ENCODE data around the gene HACL1. TPM values are rescaled to one million over a fixed set of nuclear protein-coding genes. Genes with fewer than 3 reads are reported as not detected.

The HACL1 gene
- polyA plus RNA-seq, 2 donors = 3.8 to 8.3 TPM

DNA sequence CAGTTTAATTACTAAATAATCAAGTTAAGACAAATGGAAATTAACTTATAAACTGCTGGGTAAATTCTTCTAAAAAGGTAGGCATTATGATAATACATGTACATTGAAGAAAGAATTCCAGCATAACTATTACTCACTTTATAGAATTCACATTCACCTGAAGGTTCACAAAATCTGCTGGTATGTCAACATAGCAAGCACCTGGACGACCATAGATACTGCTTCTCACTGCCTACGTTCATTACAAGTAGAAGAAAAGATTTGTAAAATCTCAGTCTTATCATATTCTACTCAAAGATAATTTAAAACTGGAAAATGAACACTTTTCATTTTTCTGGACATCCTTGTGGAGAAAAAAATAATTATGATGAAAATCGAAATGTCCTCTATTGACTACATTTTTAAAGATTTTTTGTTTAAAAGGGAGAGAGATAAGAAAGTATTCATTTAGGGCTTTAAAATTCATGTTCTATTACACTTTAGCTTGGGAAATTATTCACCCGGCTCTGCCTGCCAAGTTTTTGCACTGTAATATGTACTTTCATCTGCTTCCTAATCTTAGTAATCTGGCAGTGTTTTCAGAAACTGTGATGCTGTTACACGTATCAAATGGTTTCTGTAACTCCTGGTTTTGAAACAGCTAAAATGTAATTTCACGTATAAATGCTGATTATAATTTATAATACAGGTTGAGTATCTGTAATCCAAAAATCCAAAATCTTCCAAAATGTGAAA is 16.1 kb downstream of the HACL1 start:
- Histone ChIP-seq H3K4me3 (ENCODE audit: low read depth in 1 of 2, low read length in 2 of 2) (no peak overlapping the region), H3K27ac (ENCODE audit: low read depth in 2 of 2, low read length in 1 of 2) (no peak overlapping the region), H3K9me3 (ENCODE audit: control insufficient read depth in 2 of 2, insufficient read depth in 1 of 2, low read depth in 1 of 2, low read length in 1 of 2) (no peaks in the 10 kb centered on the region), H3K4me1 (ENCODE audit: control insufficient read depth in 2 of 2, insufficient read depth in 2 of 2, low read length in 1 of 2) (no peaks in the 10 kb centered on the region), H3K36me3 (ENCODE audit: control insufficient read depth in 2 of 2, insufficient read depth in 2 of 2, low read length in 1 of 2) (no peaks in the 10 kb centered on the region), H3K27me3 (ENCODE audit: control insufficient read depth in 1 of 2, insufficient read depth in 2 of 2, low read length in 2 of 2) (no peaks in the 10 kb centered on the region)
- 61 to 73% methylated on average over 6 of the region's 6 CpGs for WGBS, 2 donors

DNA sequence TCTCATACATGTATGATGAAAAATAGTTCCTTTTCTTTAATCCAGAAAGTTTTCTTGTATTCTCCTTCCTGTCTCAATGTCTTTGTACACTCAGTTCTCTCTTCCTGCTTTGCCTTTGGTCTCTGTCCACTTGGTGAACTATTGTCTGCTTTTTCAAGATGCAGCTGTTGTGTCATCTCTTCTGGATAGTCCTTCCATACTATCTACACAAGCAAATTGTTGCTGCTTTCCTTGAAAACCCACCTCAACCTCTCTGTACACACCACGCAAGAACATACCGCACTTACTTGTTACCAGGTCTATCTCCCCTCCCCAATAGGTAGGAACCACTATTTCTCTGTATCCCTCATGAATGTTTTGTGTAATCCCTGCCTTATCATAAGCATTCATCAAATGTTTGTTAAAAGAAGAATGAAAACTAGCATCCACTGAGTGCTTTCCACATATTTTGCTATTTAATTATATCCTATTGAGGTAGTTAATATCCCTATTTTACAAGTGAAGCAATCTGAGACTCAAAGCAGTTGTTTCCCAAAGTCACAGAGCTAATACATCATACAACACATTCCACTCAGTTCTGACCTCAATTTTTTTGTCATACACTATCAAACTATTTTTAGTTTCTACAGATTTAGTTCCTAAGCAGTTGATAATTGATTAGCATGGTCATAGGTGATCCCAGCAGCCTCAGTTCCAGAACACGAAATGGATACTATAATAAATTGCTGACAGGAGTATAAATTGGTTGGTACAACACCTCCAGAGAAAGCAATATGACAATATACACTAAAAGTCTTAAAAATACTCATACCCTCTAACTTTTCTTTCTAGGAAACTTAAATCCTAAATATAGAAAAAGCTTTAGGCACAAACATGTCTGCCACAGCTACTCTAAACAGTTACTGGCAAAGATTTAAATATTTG is 19.6 kb downstream of the HACL1 start:
- no peak overlapping the region for H3K27ac ChIP-seq (ENCODE audit: low read depth in 2 of 2, low read length in 1 of 2)
- no peaks in the 10 kb centered on the region for H3K4me1 ChIP-seq (ENCODE audit: control insufficient read depth in 2 of 2, insufficient read depth in 2 of 2, low read length in 1 of 2)
- no peaks in the 10 kb centered on the region for H3K27me3 ChIP-seq (ENCODE audit: control insufficient read depth in 1 of 2, insufficient read depth in 2 of 2, low read length in 2 of 2)
- H3K36me3 ChIP-seq (ENCODE audit: control insufficient read depth in 2 of 2, insufficient read depth in 2 of 2, low read length in 1 of 2) = no peaks in the 10 kb centered on the region
- no peak overlapping the region for H3K4me3 ChIP-seq (ENCODE audit: low read depth in 1 of 2, low read length in 2 of 2)
- 94 to 96% methylated on average over 3 of the region's 3 CpGs for WGBS, 2 donors
- no peaks in the 10 kb centered on the region for H3K9me3 ChIP-seq (ENCODE audit: control insufficient read depth in 2 of 2, insufficient read depth in 1 of 2, low read depth in 1 of 2, low read length in 1 of 2)

DNA sequence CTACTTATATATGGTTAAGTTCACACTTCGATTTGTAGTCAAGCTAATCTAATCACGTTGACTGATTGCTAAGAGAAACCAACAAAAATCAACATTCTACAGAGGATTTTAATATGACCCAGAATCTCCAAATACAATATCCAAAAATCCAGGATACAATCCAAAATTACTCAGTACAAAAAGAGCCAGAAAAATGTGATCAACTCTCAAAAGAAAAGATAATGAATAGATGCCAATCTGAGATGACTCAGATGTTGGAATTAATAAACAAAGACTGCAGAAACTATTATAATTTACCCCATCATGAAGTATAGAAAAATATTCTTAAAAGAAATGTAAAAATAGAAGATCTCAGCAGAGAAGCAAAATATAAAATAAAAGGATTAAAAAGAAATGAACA is 22.3 kb downstream of the HACL1 start:
- 40 to 50% methylated on average over 2 of the region's 2 CpGs for WGBS, 2 donors
- Histone ChIP-seq H3K27ac (ENCODE audit: low read depth in 2 of 2, low read length in 1 of 2) (no peak overlapping the region), H3K9me3 (ENCODE audit: control insufficient read depth in 2 of 2, insufficient read depth in 1 of 2, low read depth in 1 of 2, low read length in 1 of 2) (no peaks in the 10 kb centered on the region), H3K4me3 (ENCODE audit: low read depth in 1 of 2, low read length in 2 of 2) (no peak overlapping the region), H3K4me1 (ENCODE audit: control insufficient read depth in 2 of 2, insufficient read depth in 2 of 2, low read length in 1 of 2) (no peaks in the 10 kb centered on the region), H3K27me3 (ENCODE audit: control insufficient read depth in 1 of 2, insufficient read depth in 2 of 2, low read length in 2 of 2) (no peaks in the 10 kb centered on the region), H3K36me3 (ENCODE audit: control insufficient read depth in 2 of 2, insufficient read depth in 2 of 2, low read length in 1 of 2) (no peaks in the 10 kb centered on the region)

DNA sequence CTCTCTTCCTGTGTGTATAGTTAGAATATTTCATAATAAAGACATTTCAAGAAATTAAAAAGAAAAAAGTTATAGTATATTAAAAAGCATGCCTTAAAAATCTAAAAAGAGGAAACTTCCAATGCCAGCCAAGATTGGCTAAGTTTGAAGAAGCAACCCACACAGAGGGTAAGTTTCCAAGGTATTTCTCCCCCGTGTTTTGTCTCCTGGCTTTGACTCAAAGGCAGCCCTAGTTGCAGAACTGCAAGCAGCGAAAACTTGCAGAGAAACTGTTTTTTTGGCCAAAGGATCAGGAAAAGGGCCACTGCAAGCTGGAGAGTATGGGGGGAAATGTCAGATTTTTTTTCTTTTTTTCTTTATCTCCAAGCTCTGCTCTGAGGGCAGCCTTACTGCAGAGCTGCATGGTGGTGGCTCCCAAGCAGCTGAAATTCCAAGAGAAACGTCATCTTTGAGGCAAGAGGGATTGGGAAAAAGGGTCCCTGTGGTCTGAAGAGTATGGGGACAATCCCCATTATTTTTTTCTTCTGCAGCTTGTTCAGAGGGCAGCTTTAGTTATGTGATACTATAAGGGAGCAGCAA is 23.0 kb downstream of the HACL1 start:
- Histone ChIP-seq H3K4me1 (ENCODE audit: control insufficient read depth in 2 of 2, insufficient read depth in 2 of 2, low read length in 1 of 2) (no peaks in the 10 kb centered on the region), H3K9me3 (ENCODE audit: control insufficient read depth in 2 of 2, insufficient read depth in 1 of 2, low read depth in 1 of 2, low read length in 1 of 2) (no peaks in the 10 kb centered on the region), H3K27ac (ENCODE audit: low read depth in 2 of 2, low read length in 1 of 2) (no peak overlapping the region), H3K4me3 (ENCODE audit: low read depth in 1 of 2, low read length in 2 of 2) (no peak overlapping the region), H3K36me3 (ENCODE audit: control insufficient read depth in 2 of 2, insufficient read depth in 2 of 2, low read length in 1 of 2) (no peaks in the 10 kb centered on the region), H3K27me3 (ENCODE audit: control insufficient read depth in 1 of 2, insufficient read depth in 2 of 2, low read length in 2 of 2) (no peaks in the 10 kb centered on the region)
- 49 to 55% methylated on average over 3 of the region's 3 CpGs for WGBS, 2 donors

DNA sequence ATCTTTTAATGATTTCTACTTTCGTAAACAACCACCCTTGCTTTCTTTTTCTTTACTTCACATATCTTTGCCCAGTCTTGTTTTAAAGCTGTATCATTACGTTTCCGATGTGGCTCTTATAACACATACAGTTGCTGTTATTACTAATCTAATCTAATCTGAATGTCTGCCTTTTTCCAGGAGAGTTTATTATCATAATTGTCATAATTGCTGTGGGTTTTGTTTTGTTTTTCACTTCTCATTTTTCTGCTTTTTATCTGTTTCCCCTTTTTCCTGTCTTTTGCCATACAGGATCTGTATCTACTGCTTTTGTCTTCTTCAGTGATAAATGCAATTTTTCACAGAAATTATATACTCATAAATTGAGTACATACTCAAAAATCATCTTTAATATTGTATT is 24.9 kb downstream of the HACL1 start:
- 76 to 87% methylated on average over 3 of the region's 3 CpGs for WGBS, 2 donors

DNA sequence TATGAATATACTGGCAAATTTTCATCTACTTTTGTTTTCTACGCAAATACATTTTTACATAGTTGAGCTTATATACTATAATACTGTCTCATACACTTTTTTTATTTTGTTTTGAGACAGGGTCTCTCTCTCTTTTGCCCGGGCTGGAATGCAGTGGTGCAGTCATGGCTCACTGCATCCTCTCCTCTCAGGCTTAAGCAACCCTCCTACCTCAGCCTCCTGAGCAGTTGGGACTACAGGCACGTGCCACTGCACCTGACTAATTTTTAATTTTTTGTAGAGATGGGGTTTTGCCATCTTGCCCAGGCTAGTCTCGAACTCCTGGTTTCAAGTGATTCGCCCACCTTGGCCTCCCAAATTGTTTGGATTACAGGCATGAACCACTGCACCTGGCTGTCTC is 25.9 kb downstream of the HACL1 start:
- 92 to 97% methylated on average over 5 of the region's 5 CpGs for WGBS, 2 donors
- Histone ChIP-seq H3K4me3 (ENCODE audit: low read depth in 1 of 2, low read length in 2 of 2) (no peak overlapping the region), H3K9me3 (ENCODE audit: control insufficient read depth in 2 of 2, insufficient read depth in 1 of 2, low read depth in 1 of 2, low read length in 1 of 2) (no peaks in the 10 kb centered on the region), H3K4me1 (ENCODE audit: control insufficient read depth in 2 of 2, insufficient read depth in 2 of 2, low read length in 1 of 2) (no peaks in the 10 kb centered on the region), H3K27me3 (ENCODE audit: control insufficient read depth in 1 of 2, insufficient read depth in 2 of 2, low read length in 2 of 2) (no peaks in the 10 kb centered on the region), H3K27ac (ENCODE audit: low read depth in 2 of 2, low read length in 1 of 2) (no peak overlapping the region), H3K36me3 (ENCODE audit: control insufficient read depth in 2 of 2, insufficient read depth in 2 of 2, low read length in 1 of 2) (peaks cover 0 to 2% of the 10 kb centered on the region in 2 donors)

More for the DNA sequence above, 24.9 kb downstream of the HACL1 start:
- Histone ChIP-seq H3K27ac (ENCODE audit: low read depth in 2 of 2, low read length in 1 of 2) (no peak overlapping the region), H3K27me3 (ENCODE audit: control insufficient read depth in 1 of 2, insufficient read depth in 2 of 2, low read length in 2 of 2) (no peaks in the 10 kb centered on the region), H3K4me1 (ENCODE audit: control insufficient read depth in 2 of 2, insufficient read depth in 2 of 2, low read length in 1 of 2) (no peaks in the 10 kb centered on the region), H3K4me3 (ENCODE audit: low read depth in 1 of 2, low read length in 2 of 2) (no peak overlapping the region), H3K9me3 (ENCODE audit: control insufficient read depth in 2 of 2, insufficient read depth in 1 of 2, low read depth in 1 of 2, low read length in 1 of 2) (no peaks in the 10 kb centered on the region), H3K36me3 (ENCODE audit: control insufficient read depth in 2 of 2, insufficient read depth in 2 of 2, low read length in 1 of 2) (peaks cover 0 to 2% of the 10 kb centered on the region in 2 donors)

DNA sequence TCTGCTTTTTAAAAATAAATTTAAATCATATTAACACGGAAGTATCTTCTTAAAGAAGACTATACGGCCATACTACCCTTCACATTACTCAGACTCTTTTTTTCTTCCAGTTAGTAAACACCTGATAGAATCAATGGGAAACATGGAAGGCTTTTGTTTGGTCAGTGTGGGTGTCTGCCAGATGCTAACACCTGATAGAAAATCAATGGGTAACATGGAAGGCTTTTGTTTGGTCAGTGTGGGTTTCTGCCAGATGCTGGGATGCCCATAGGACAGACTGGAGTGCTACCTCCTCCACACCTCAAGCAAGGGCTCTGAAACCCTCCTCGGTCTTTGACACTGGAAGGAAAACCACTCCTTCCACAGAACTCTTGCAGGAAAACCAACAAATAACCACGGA is 29.2 kb downstream of the HACL1 start:
- 66 to 86% methylated on average over 4 of the region's 4 CpGs for WGBS, 2 donors
- Histone ChIP-seq H3K27me3 (ENCODE audit: control insufficient read depth in 1 of 2, insufficient read depth in 2 of 2, low read length in 2 of 2) (no peaks in the 10 kb centered on the region), H3K4me1 (ENCODE audit: control insufficient read depth in 2 of 2, insufficient read depth in 2 of 2, low read length in 1 of 2) (no peaks in the 10 kb centered on the region), H3K4me3 (ENCODE audit: low read depth in 1 of 2, low read length in 2 of 2) (no peak overlapping the region), H3K36me3 (ENCODE audit: control insufficient read depth in 2 of 2, insufficient read depth in 2 of 2, low read length in 1 of 2) (peaks cover 4 to 5% of the 10 kb centered on the region in 2 donors), H3K27ac (ENCODE audit: low read depth in 2 of 2, low read length in 1 of 2) (no peak overlapping the region), H3K9me3 (ENCODE audit: control insufficient read depth in 2 of 2, insufficient read depth in 1 of 2, low read depth in 1 of 2, low read length in 1 of 2) (no peaks in the 10 kb centered on the region)

DNA sequence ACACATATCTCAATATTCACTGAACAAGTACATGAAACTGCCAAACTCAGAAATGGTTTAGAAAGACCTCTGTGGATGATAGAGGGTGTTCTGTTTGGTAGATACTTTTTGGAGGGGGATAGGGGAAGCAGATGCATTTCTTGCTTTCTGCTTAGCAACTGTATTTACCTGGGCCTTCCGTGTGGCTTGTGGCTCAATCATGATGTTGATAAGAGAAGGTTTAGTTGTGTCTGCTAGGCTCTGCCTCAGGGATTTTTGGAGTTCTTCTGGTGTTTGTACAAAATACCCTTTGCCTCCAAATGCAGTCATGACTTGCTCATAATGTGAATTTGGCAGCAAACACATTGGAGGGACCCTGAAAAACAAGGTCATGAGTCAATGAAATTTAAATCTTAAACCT is 38.2 kb downstream of the HACL1 start:
- Histone ChIP-seq H3K27me3 (ENCODE audit: control insufficient read depth in 1 of 2, insufficient read depth in 2 of 2, low read length in 2 of 2) (no peaks in the 10 kb centered on the region), H3K4me1 (ENCODE audit: control insufficient read depth in 2 of 2, insufficient read depth in 2 of 2, low read length in 1 of 2) (no peaks in the 10 kb centered on the region), H3K4me3 (ENCODE audit: low read depth in 1 of 2, low read length in 2 of 2) (no peak overlapping the region), H3K36me3 (ENCODE audit: control insufficient read depth in 2 of 2, insufficient read depth in 2 of 2, low read length in 1 of 2) (peaks cover 4 to 11% of the 10 kb centered on the region in 2 donors), H3K27ac (ENCODE audit: low read depth in 2 of 2, low read length in 1 of 2) (no peak overlapping the region), H3K9me3 (ENCODE audit: control insufficient read depth in 2 of 2, insufficient read depth in 1 of 2, low read depth in 1 of 2, low read length in 1 of 2) (no peaks in the 10 kb centered on the region)
- whole genome bisulfite sequencing, 2 donors = 48 to 66% methylated on average over 1 of the region's 1 CpG

DNA sequence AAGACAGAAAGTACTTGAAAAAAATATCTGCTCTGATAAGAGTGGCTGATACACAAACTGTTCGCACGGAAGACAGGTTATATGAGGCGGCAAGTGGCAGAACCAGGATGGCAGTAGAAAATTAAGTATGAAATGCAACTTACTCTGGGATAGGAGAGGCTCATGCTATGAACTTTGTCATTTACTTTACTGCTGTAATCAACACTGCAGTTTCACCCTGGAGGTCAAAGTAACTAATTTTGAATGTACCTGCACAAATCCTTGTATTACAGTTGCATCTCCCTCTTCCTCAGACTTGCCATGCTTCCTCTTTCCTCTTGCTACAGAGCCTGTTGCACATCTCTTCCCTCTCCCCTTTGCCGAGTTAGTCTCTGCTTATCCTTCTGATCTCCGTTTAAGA is 38.8 kb downstream of the HACL1 start:
- H3K36me3 ChIP-seq (ENCODE audit: control insufficient read depth in 2 of 2, insufficient read depth in 2 of 2, low read length in 1 of 2) = peaks cover 2 to 10% of the 10 kb centered on the region in 2 donors

More for the DNA sequence above, 38.8 kb downstream of the HACL1 start:
- H3K4me3 ChIP-seq (ENCODE audit: low read depth in 1 of 2, low read length in 2 of 2) = no peak overlapping the region
- no peaks in the 10 kb centered on the region for H3K27me3 ChIP-seq (ENCODE audit: control insufficient read depth in 1 of 2, insufficient read depth in 2 of 2, low read length in 2 of 2)
- no peak overlapping the region for H3K27ac ChIP-seq (ENCODE audit: low read depth in 2 of 2, low read length in 1 of 2)
- H3K9me3 ChIP-seq (ENCODE audit: control insufficient read depth in 2 of 2, insufficient read depth in 1 of 2, low read depth in 1 of 2, low read length in 1 of 2) = no peaks in the 10 kb centered on the region
- 76 to 79% methylated on average over 5 of the region's 5 CpGs for WGBS, 2 donors
- H3K4me1 ChIP-seq (ENCODE audit: control insufficient read depth in 2 of 2, insufficient read depth in 2 of 2, low read length in 1 of 2) = no peaks in the 10 kb centered on the region
